ENCODE measurements around the gene PTPN2. TPM values are rescaled to one million over a fixed set of nuclear protein-coding genes. Genes with fewer than 3 reads are reported as not detected.
"Not testable (repeated sequence)": the region's sequence is repeated elsewhere in the genome, so short reads cannot be mapped to it uniquely, and the experiment has no call there.

PTPN2 gene
- total RNA-seq, 1 donor: 18.3 TPM

DNA sequence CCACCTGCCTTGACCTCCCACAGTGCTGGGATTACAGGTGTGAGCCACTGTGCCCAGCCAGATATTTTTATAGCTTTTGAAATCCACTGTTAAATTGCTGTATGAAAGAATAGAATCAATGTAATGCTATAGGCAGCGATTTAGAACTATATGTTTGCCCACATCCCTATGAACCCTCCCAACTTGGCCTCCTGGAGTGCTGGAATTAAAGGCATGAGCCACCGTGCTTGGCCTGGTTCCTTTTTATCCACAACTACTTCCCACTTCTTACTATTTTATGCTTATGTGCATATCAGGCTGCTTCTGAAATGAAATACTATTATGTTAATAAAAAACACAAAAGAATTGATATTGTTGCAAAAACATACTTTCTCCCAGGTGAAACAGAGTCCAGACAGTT lies 11.6 kb upstream of the PTPN2 start:
- no peak for DNase-seq (ENCODE audit: low read depth in 2 of 3, low spot score in 2 of 3)

DNA sequence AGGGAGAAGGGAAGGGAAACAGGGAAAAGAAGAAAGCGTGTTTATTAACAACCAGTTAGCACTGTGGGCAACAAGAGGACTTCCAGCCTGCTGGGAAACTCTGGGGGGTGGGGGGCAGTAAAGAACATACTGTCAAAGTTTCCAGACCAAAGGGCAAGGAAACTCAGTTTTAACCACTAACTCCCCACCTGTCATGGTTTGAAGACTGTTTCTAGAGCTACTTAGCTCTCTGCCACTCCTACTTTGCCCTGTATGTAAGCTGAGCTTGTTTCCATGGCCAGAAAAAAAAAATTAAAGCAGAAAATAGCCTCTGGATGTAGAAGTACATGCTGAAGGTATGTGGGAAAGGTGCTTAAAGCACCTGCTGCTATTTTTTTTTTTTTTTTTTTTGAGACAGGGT lies 11.0 kb upstream of the PTPN2 start:
- DNase-seq (ENCODE audit: low read depth in 2 of 3, low spot score in 2 of 3): no peak

DNA sequence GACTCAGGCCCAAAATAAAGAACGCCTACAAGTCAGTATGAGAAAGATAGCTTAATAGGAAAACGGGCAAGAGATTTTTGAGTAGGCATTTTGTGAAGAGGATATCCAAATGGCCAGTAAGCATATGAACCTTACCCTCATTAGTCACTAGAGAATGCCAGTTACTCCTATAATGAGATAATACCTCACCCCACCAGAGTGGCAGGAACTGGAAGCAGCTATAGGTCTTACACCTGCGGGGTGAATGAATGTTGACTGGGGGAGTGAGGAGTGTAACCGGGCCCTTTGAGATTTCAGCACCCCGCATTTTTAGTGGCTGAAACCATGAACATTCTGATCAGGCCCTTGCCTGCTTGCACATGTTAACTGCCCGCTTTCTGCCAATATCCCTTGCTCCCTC lies 7.5 kb upstream of the PTPN2 start:
- DNase-seq (ENCODE audit: low read depth in 2 of 3, low spot score in 2 of 3): no peak

DNA sequence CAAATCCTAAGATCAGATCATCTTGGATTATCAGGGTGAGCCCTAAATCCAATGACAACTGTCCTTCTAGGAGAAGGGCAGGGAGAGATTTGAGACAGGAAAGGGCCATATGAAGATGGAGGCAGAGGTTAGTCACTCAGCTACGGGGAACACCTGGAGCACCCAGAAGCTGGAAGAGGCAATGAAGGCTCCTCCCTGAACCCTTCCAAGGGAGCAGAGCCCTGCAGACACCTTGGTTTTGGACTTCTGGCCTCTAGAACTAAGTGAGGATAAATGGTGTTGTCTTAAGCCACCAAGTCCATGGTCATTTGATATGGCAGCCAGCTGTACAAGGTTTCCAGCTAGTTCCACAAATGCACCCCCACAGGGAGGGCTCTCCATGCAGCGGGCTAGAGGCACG lies 6.9 kb upstream of the PTPN2 start:
- no peak for DNase-seq (ENCODE audit: low read depth in 2 of 3, low spot score in 2 of 3)

DNA sequence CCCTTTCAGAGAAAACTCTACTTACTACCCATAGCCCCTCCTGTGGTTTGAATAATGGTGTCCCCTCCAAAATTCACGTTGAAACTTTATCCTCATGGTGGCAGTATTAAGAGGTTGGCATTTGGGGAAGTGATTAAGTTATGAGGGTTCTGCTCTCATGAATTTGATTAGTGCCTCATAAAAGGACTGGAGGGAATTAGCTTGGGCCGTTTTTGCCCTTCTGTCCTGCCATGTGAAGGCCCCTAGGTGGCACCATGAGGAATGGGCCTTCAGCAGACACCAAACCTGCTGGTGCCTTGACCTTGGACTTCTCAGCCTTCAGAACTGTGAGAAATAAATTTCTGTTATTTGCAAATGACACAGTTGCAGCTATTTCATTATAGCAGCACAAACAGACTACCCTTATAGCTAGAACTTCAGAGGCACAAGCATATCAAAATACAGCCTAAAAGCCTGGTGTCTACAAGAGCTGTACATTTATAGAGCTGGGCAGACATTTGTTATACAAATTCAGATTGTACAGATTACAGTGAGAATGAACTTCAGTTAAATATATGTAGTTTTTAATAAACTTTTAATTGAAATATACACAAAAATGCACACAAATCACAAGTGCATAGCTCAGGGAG lies 2.6 kb upstream of the PTPN2 start:
- DNase-seq (ENCODE audit: low read depth in 2 of 3, low spot score in 2 of 3): peak in 2 of 3 donors; percentile 31 to 42

DNA sequence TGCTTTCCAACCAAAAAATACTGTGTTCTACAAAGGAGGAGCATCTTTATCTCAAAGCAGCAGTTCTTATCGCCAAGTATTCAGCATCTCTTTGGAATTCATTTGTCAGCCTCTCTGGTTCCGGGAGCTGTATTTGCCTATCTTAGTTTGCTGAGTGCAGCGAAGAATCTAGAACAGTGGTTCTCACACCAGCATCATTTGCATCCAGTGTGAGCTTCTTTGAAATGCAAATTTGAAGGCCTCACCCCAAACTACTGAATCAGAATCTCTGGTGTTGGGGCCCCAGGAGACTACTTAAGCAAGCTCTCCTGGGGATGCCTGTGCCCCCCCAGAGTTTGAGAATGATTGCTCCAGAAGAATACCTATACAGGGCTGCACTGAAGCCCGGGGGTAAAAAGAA lies 1.5 kb upstream of the PTPN2 start:
- no peak for DNase-seq (ENCODE audit: low read depth in 2 of 3, low spot score in 2 of 3)

DNA sequence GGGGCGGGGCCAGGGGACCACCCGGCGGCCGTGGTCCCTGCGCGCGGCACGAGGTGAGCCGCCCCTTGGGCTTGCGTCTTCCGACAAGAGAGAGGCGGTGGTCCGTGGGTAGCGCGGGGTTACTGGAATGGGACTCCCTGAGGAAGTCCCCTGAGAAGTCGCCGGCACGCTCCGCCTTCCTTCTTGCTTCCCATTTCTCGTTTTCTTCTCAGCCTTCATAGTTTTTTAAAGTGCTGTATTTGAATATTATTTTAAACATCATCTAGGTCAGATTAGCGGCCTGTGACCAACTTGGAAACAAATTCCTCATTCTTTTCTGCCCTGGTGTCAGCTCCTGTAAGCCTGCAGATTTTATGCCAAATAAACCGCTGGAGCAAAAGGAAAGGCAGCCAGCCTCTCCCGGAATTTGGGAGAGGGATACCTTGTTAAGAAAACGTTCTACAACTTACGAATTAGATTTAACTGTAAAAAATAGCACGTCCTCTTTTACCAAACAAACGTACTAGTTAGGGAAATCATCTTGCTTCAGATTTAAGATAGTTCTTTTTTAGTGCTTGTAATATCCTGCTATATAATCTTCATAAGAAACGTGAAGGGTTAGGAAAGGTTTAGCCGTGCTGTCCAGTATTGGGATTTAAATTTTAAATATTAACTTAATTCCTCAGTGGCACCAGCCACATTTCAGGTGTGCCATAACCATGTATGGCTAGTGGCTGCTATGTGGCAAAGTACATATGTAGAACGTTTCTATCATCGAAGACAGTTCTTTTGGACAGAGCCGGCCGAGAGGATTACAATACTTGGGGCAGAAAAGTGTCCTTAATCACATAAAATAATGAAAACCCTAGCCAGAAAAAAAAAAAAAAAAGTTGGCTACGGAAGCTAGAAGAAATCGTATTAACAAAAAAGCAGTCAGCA lies 628 bp upstream of the PTPN2 start:
- no peak for DNase-seq (ENCODE audit: low read depth in 2 of 3, low spot score in 2 of 3)

DNA sequence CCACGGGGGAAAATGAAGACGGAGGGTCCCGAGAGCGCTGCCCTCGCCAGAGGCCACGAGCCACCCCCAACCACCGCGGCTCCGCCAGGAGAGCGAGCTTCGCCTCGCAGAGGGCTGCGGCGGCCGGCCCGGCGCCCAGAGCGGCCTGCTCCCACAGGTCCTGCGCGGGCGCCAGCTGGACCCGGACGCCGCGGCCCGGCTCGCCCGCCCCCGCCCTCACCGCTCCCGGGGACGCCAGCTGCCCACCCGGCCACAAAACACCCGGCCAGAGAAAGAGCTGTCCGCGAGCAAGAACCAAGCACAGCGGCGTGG lies 709 bp downstream of the PTPN2 start:
- no peak for DNase-seq (ENCODE audit: low read depth in 2 of 3, low spot score in 2 of 3)

DNA sequence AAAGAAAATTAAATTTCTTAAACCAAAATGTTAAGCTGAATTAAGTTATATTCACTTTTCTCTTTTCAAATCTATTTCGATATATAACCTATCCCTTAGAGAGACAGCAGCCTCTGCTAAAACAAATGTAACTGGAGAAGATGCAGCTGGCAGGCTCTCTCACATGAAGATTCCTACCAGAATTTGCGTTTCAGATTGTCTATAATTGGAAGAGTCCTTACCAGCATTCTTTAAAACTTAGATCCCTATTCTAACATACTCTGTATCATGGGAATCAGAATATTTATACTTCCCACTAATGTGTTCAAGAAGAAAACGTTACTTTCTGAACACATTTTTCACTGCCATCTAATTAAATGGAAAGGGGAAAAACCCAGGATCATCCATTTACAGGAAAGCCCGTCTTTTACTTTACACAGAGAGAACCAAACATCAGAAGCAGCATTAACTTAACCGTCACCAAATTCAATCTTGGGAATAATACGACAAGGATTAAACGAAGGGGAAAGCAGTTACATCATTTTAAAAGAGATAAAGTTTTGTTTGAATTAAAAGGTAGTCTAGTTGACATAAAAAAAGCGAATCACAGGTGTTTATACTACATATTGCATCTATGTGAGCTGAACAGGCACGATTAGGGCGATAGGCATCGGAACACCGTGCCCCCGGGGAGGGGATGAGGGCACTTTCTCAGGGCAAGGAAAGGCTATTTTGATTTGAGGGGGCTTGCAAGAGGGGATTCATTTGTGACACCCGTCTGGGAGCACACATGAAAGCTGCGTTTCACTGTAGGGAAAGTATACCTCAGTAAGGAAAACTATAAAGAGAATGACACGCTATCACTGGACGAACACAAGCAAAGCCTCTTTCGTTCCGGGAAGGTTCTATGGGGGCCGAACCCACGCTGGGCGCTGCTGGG lies 1.3 kb downstream of the PTPN2 start:
- no peak for DNase-seq (ENCODE audit: low read depth in 2 of 3, low spot score in 2 of 3)

DNA sequence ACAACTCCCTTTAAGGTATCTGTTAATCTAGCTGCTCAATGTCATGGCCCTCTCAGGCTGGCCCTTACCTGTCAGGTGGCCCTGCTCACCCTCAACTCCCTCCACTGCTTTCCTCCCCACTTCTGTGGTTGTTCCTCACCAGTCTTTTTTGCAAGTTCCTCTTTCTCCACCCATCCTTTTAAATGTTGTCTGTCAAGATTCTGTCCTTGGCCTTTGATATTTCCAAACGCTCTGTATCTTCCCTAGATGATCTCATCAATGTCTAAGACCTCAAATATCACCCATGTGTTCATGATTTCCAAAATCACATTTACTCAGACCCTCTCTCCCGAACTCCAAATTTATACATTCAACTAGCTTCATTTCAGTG lies 3.5 kb downstream of the PTPN2 start:
- DNase-seq (ENCODE audit: low read depth in 2 of 3, low spot score in 2 of 3): peak in 1 of 3 donors; percentile 34

DNA sequence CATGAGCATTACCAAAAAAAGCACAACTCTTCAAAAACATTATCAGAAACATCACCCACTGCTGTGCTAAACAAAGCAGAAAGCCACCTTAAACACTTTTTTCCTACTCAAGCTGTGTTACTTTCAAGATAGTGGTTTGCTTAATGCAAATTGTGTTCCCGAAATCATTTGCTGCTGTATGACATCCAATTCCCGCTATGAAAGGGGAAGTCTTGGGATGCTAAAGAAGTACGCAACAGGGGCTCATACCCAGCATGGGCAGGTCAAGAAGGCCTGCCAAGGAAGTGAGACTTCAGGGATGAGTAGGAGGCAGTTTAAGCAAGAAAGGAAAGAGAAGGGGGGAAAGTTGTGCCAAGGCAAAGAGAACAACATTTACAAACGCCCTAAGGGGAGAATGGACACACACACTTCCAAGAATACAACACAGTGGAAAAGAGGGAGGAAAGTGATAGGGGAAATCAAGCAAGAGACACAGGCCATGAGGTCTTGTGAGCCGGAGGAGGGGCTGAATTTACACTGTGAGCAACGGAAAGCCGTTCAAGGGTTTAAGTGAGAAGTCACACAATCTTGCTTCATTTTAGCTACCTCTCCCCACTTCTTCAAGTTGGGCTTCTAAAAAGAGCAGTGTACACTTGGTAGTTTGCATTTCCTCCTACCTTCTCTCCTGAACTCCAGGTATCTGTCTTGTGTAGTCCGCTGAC lies 4.0 kb downstream of the PTPN2 start:
- no peak for DNase-seq (ENCODE audit: low read depth in 2 of 3, low spot score in 2 of 3)

DNA sequence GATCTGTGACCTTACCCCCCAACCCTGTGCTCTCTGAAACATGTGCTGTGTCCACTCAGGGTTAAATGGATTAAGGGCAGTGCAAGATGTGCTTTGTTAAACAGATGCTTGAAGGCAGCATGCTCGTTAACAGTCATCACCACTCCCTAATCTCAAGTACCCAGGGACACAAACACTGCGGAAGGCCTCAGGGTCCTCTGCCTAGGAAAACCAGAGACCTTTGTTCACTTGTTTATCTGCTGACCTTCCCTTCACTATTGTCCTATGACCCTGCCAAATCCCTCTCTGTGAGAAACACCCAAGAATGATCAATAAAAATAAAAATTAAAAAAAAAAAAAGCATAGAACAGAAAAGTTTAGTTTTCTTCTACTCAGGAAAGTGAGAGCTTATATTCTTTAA lies 9.0 kb downstream of the PTPN2 start:
- not testable (repeated sequence) for DNase-seq (ENCODE audit: low read depth in 2 of 3, low spot score in 2 of 3)

DNA sequence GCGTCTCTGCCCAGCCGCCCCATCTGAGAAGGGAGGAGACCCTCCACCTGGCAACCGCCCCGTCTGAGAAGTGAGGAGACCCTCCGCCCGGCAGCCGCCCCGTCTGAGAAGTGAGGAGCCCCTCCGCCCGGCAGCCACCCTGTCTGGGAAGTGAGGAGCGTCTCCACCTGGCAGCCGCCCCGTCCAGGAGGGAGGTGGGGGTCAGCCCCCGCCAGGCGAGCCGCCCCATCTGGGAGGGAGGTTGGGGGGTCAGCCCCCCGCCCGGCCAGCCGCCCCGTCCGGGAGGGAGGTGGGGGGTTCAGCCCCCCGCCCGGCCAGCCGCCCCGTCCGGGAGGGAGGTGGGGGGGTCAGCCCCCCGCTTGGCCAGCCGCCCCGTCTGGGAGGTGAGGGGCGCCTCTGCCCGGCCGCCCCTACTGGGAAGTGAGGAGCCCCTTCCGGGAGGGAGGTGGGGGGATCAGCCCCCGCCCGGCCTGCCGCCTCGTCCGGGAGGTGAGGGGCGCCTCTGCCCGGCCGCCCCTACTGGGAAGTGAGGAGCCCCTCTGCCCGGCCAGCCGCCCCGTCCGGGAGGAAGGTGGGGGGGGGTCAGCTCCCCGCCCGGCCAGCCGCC lies 10.0 kb downstream of the PTPN2 start:
- DNase-seq (ENCODE audit: low read depth in 2 of 3, low spot score in 2 of 3): not testable (repeated sequence)

DNA sequence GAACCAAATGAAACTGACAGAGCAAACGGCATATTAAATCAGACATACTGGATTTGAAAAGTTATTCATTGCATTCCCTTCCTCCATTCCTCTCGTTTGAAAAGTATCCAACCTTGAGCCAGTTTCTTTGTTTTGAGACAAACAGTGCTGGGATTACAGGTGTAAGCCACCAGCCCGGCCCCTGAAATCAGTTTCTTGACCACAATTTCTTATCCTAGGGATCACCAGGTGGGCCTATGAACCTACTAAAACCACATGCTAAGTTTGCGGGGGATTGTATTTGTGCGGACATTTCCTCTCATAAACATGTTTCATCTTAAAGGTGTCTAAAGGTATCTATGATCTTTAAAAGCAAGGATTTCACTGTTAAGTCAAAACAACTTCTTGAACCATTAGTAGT lies 11.6 kb downstream of the PTPN2 start:
- no peak for DNase-seq (ENCODE audit: low read depth in 2 of 3, low spot score in 2 of 3)

DNA sequence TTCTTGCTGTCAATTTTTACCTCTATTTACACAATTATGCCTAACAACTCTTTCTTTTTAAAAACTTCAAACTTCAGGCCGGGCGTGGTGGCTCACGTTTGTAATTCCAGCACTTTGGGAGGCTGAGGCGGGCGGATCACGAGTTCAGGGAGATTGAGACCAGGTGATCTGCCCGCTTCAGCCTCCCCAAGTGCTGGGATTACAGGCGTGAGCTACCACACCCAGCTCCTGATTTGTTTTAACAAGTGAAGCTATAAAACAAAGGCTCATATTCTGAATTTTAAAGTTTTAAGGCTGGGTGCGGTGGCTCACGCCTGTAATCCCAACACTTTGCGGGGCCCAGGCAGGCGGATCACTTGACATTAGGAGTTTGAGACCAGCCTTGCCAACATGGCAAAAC lies 15.5 kb downstream of the PTPN2 start:
- no peak for DNase-seq (ENCODE audit: low read depth in 2 of 3, low spot score in 2 of 3)

DNA sequence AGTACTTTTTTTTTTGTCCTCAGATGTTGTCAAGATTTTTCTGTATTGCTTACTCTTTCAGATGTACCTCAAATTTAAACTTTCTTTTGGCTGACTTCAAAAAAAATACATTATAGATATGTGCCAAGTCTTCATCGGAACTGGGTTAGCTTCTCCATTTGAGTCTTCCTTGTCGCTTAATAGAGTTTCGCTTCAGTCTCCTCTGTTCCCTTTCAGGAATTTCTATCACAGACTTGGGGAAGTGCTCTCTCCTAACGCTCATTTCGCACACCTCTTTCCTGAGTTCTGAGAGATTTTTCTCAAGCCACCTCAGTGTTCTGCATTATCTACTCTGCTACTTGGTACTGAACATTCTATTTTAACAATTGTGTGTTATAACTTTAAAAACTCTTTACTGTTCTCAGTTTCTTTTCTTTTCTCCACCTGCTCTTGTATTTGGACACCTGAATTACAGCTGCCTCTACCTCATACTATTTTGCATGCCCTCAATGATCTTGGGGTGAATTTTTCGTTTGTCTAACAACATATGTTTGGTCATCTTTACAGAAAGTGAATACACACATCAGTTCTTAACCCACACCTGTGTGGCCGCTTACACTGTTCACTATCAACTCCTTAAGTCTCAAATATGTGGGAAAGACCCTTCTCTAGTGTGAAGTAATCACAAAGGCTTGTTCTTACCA lies 16.5 kb downstream of the PTPN2 start:
- DNase-seq (ENCODE audit: low read depth in 2 of 3, low spot score in 2 of 3): no peak

DNA sequence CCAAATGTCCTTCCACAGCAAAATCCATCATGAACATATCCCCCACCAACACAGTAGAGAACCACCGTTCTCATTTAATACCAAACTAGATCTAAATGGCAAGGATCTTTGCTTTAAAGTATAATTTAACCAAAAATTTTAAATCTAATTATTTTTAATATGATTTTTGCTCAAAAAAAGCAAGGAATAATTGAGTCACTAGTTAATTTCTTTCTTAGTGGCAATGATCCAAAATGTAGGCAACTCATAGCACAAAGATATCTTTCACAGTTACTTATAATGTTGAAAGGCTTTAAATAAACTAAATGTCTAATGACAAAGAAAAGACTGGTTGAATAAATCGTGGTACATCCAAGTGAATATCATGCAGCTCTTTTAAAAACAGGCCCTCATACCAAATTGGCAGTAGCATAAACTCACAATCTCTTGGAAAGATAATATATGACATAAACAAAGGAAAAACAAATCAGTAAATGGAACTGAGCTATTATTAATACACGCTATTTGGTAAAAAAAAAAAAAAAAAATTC lies 20.3 kb downstream of the PTPN2 start:
- no peak for DNase-seq (ENCODE audit: low read depth in 2 of 3, low spot score in 2 of 3)

DNA sequence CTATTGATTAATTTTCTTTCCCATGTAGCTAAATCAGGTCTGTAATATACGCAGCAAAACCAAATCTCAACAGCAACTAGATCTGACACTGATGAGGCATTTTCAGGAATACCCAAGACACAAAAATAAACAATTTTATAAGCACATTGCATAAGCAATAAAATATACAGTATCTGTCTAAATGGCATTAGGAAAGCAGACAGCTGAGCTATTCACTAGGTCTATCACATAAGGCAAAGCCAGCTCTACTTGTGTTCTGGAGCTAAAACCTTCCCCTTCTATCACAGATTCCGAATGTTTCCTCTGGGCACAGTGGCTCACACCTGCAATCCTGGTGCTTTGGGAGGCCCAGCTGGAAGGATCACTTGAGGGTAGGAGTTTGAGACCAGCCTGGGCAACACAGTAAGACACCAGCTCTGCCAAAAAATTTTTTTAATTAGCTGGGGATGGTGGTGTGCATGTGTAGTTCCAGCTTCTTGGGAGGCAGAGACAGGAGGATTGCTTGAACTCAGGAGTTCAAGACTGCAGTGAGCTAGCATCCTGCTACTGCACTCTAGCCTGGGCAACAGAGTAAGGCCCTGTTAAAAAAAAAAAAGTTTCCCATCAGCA lies 21.1 kb downstream of the PTPN2 start:
- no peak for DNase-seq (ENCODE audit: low read depth in 2 of 3, low spot score in 2 of 3)

DNA sequence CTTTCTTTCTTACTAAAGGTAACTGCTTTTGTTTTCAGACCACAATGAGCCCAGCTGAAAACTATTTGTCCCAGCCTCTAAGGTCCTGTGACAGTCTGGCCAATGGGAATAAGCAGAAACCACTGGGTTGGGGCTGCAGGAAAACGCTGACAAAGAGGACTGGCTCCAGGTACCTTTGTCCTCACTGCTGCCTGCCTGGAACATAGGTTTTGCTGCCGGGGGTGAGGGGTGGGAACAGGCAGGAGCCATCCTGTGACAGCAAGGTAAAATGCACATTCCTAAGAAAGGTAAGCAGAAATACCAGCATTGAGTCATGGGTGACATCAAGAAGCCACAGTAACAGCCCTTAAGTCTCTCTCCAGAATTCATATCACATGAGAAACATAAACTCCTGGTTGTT lies 21.6 kb downstream of the PTPN2 start:
- no peak for DNase-seq (ENCODE audit: low read depth in 2 of 3, low spot score in 2 of 3)

Data from hematopoietic multipotent progenitor cell (in vitro differentiated cells).